Suprapubic skin (tissue), 4 donors: Measurements from ENCODE around the gene CNN2. TPM values are rescaled to one million over a fixed set of nuclear protein-coding genes. Genes with fewer than 3 reads are reported as not detected.

Experiments
- DNase-seq, 2 donors: peaks; one replicate each; pipeline ENCODE4 v3.0.0-alpha.2; 2019; ENCODE audit warnings: low spot score in 2 of 2
- H3K27ac ChIP-seq: fragments of 200-600 bp; sonication (generic); one replicate; pipeline ENCODE4 v1.5.1; 2019
- H3K27me3 ChIP-seq: fragments of 200-600 bp; sonication (generic); one replicate; pipeline ENCODE4 v1.5.1; 2019
- H3K36me3 ChIP-seq: fragments of 200-600 bp; sonication (generic); one replicate; pipeline ENCODE4 v1.5.1; 2019
- H3K4me1 ChIP-seq: fragments of 200-600 bp; sonication (generic); one replicate; pipeline ENCODE4 v1.5.1; 2019
- H3K4me3 ChIP-seq: fragments of 200-600 bp; sonication (generic); one replicate; pipeline ENCODE4 v1.5.1; 2019; ENCODE audit warnings: mild to moderate bottlenecking
- H3K9me3 ChIP-seq: fragments of 200-600 bp; sonication (generic); one replicate; pipeline ENCODE4 v1.5.1; 2019
- EP300 ChIP-seq: sonication (generic); formaldehyde crosslinking; IDR thresholded peaks from one replicate; pipeline ENCODE4 v1.6.1; 2017; ENCODE audit warnings: antibody characterized with exemption
- POLR2A ChIP-seq, 2 donors: fragments of 450-650 bp; IDR thresholded peaks; one replicate each; pipeline ENCODE4 v1.6.1; 2017; ENCODE audit warnings: antibody characterized with exemption in 2 of 2, mild to moderate bottlenecking in 2 of 2, moderate library complexity in 2 of 2
- POLR2AphosphoS5 ChIP-seq, 3 donors: sonication (generic); formaldehyde crosslinking; IDR thresholded peaks; one replicate each; pipeline ENCODE4 v1.6.1; 2017; ENCODE audit warnings: antibody characterized with exemption in 3 of 3
- WGBS: methylation state at CpG from one replicate; pipeline ENCODE4 v1.1.5; 2018; 5-methylcytosine and 5-hydroxymethylcytosine counted together
- total RNA-seq, 4 donors: library from RNA; depleted of rRNA; stranded (reverse); fragments of >200 nt; gene quantifications; one replicate each; pipeline ENCODE4 v1.1.0, GENCODE V29; 2016
- TF ChIP-seq, protein P1 (sequence below), 2 donors: fragments of 200-600 bp in 1 of 2; fragments of 450-650 bp in 1 of 2; sonication (generic) in 1 of 2; IDR thresholded peaks; one replicate each; pipeline ENCODE4 v1.5.1; 2016 to 2019; ENCODE audit warnings: antibody characterized with exemption in 2 of 2, mild to moderate bottlenecking in 1 of 2, moderate library complexity in 1 of 2

CNN2 gene
- total RNA-seq, result 10 to 100 TPM; 44.0 to 75.1 (median 68.4) TPM

DNA sequence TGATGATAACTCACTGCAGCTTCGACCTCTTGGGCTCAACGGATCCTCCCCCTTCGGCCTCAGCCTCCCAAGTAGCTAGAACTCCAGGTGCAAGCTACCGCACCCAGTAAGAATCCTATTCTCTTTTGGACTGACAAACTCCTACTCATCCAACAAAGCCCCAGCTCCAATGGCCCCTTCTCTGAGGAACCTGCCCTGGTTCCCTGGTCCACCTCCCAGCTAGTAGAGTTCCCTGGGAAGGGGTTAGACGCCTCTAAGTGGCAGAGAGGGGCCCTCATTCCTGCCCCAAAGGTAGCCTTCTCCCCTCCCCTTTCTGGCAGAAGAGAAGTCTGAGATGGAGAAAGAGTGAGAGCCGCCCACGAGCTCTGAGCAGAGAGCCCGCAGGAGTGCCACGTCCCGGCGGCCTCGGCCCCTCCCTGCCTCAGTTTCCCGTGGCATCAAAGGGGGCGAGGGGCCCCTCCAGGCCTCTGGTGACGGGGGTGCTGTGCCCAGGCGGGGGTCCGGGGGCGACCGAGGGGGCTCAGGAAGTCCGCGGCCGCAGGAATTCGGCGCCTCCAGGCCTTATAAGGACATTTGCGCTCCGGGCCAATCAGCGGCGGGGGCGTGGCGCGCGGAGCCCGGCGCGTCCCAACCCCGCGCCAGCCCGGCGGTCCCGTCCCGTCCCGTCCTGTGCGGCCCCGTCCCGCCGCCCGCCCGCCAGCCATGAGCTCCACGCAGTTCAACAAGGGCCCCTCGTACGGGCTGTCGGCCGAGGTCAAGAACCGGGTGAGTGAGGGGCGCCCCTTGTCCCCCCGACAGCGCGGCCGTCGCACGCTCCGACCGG is at the start of gene CNN2:
Gene CNN2 (plus strand): TSS at position 649 of the 823 bp plus-strand sequence. CDS start 54 bp downstream, at position 703.
- WGBS, result 19% methylated on average over 15 of the region's 63 CpGs
- no peaks in the 10 kb centered on the region for H3K9me3 ChIP-seq
- H3K36me3 ChIP-seq, result peaks cover 7% of the 10 kb centered on the region
- peaks cover 58% of the 10 kb centered on the region for H3K4me1 ChIP-seq
- H3K27me3 ChIP-seq, result no peaks in the 10 kb centered on the region
- H3K4me3 ChIP-seq, result peak within 1 kb of the TSS; percentile 85
- H3K27ac ChIP-seq, result peak within 1 kb of the TSS; percentile 93
- TF ChIP-seq EP300, result no peak
- peak in 1 of 3 donors; percentile 64 for TF ChIP-seq POLR2AphosphoS5 (IDR thresholded peaks at IDR 0.05)
- peak; percentile 79 to 84 for TF ChIP-seq POLR2A (IDR thresholded peaks at IDR 0.05)
- TF ChIP-seq, protein P1, sequence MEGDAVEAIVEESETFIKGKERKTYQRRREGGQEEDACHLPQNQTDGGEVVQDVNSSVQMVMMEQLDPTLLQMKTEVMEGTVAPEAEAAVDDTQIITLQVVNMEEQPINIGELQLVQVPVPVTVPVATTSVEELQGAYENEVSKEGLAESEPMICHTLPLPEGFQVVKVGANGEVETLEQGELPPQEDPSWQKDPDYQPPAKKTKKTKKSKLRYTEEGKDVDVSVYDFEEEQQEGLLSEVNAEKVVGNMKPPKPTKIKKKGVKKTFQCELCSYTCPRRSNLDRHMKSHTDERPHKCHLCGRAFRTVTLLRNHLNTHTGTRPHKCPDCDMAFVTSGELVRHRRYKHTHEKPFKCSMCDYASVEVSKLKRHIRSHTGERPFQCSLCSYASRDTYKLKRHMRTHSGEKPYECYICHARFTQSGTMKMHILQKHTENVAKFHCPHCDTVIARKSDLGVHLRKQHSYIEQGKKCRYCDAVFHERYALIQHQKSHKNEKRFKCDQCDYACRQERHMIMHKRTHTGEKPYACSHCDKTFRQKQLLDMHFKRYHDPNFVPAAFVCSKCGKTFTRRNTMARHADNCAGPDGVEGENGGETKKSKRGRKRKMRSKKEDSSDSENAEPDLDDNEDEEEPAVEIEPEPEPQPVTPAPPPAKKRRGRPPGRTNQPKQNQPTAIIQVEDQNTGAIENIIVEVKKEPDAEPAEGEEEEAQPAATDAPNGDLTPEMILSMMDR (IDR thresholded peaks at IDR 0.05), result no peak
- peak; percentile 88 to 92 for DNase-seq

DNA sequence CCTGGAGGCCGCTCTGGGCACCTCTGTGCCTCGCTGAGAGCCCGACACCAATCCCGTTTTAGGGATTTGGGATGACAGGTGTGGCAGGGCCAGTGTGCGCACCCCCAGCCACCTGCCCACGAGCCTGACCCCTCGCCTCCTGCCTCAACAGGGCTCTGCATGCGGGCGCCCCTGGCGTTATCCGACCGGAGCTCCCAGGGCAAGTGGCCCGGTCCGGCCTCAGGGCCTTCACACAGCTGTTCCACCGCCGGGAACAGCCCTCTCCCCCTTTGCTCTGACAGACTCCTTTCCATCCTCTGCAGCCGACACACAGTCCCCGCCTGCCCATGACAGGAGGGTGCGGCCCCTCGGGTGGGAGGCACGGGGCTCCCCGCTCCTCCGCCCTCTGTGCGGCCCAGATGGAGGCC is 49.3 kb upstream of the CNN2 start:
- peaks cover 3% of the 10 kb centered on the region for H3K36me3 ChIP-seq
- H3K27me3 ChIP-seq, result no peaks in the 10 kb centered on the region
- H3K4me1 ChIP-seq, result peaks cover 10% of the 10 kb centered on the region
- TF ChIP-seq, protein P1 (IDR thresholded peaks at IDR 0.05), result no peak
- TF ChIP-seq POLR2AphosphoS5 (IDR thresholded peaks at IDR 0.05) (no peak), EP300 (no peak), POLR2A (IDR thresholded peaks at IDR 0.05) (no peak)
- DNase-seq, result no peak
- no peaks in the 10 kb centered on the region for H3K9me3 ChIP-seq
- H3K4me3 ChIP-seq, result no peak overlapping the region
- no peak overlapping the region for H3K27ac ChIP-seq
- 80% methylated on average over 23 of the region's 24 CpGs for WGBS

DNA sequence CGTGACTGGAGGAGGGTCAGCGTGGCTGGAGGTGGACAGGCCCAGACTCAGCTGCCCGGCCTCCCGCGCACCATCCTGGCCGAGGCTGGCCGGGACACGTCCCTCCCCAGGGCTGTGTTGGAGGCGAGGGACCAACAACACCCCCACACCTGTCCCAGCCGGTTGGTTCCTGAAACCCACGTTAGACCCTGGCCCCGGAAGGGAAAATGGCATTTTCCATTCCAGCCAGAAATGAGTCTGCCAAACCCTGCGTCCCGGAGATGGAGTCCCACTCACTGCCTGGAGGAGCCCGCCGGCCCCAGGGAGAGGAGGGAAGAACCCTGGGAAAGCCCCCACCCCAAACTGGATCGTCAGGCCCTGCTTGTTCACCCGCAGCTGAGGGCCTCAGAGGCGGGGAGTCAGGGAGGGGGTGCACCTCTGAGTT is 47.1 kb upstream of the CNN2 start:
- TF ChIP-seq POLR2A (IDR thresholded peaks at IDR 0.05) (no peak), EP300 (no peak), POLR2AphosphoS5 (IDR thresholded peaks at IDR 0.05) (no peak)
- TF ChIP-seq, protein P1 (IDR thresholded peaks at IDR 0.05), result no peak
- Histone ChIP-seq H3K27me3 (no peaks in the 10 kb centered on the region), H3K27ac (no peak overlapping the region), H3K36me3 (no peaks in the 10 kb centered on the region), H3K9me3 (no peaks in the 10 kb centered on the region), H3K4me1 (peaks cover 27% of the 10 kb centered on the region), H3K4me3 (no peak overlapping the region)
- WGBS, result 47% methylated on average over 12 of the region's 19 CpGs
- no peak for DNase-seq

DNA sequence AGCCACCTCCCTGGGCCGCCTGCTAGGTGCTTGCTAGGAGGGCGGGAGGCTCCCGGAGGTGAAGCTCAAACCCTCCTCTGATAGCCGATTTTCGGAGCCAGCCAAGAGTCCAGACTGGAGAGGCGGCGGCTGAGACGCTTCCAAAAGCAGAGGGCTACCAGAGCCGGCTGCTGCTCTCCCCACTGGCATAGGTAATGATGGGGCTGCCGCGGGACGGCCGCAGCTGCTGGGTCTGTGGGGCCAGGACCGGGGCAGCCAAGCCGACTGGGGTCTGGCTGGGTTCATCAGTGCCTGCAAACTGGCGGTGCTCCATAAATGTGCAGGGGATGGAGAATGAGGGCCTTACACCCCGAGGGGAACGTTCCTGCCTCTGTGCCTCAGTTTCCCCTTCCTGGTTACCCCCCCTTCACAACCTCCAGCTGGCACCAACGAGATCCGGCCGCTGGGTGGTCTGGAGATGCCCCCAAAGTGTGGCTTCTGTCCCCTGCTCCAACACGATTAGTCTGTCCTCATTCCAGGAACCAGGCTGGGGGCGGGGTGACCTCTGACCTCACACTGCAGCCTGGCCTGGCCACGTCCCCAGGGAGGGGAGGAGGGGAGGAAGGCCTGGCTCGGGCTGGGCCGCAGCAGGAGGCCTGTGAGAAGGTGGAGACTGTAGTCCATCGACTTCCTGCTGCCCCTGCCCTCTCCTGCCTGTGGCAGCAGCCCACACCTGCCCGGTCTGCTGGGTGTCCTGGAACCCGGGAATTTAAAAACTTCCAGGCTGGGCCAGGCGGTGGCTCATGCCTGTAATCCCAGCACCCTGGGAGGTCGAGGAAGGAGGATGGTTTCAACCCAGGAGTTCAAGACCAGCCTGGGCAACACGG is 46.0 kb upstream of the CNN2 start:
- TF ChIP-seq POLR2A (IDR thresholded peaks at IDR 0.05) (no peak), EP300 (no peak), POLR2AphosphoS5 (IDR thresholded peaks at IDR 0.05) (no peak)
- TF ChIP-seq, protein P1 (IDR thresholded peaks at IDR 0.05), result no peak
- H3K36me3 ChIP-seq, result no peaks in the 10 kb centered on the region
- H3K27me3 ChIP-seq, result no peaks in the 10 kb centered on the region
- no peaks in the 10 kb centered on the region for H3K9me3 ChIP-seq
- H3K4me1 ChIP-seq, result peaks cover 36% of the 10 kb centered on the region
- H3K27ac ChIP-seq, result no peak overlapping the region
- H3K4me3 ChIP-seq, result no peak overlapping the region
- no peak for DNase-seq
- WGBS, result 68% methylated on average over 4 of the region's 32 CpGs
